Measurements from ENCODE around the gene ABCG1. TPM values are rescaled to one million over a fixed set of nuclear protein-coding genes. Genes with fewer than 3 reads are reported as not detected.

Gene ABCG1
- total RNA-seq, 1 donor from 2014 or later, result 1.9 TPM

DNA sequence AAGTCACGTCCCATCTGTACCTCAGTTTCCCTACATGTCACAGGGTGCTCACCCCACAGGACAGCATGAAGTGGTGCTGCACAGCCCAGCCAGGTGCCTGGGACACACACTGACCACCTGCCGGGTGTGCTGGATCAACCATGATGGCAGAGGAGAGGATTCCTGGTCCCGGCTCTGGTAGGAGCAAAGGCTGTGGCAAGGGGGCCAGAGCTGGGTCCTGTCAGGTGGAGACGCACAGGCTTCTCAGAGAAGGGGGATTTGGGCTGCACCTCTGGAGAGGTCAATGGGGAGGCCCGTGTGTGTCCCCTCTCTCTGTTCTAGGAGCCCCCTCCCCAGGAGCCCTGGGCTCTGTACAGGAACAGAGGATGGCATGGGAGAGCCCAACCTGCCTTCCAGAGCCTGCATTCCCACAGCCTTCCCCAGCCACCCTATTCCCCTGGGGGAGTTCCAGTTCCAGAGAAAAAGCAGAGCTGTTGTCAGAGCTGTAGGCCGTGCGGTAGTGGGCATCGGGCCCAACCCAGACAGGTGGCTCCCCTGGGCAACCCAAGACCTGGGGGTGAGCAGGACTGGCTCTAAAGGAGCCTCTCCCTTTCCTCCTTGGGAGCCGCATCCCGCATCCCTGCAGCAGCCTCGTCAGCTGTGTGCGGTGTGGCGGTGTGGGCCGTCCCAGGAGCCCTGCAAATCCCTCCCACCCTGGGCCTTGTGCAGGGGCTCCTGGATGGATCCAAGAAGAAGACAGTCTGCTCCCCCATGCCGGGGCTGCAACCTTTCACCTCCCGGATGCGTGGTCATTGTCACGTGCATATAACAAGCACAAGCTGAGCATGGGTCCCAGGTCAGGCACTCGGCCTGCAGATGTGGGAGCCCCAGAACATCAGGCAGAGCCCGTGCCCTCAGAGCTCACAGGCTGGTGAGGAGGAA is 99.1 kb downstream of the ABCG1 start:
- H3K27me3 Mint-ChIP-seq (ENCODE audit: insufficient read depth, low read depth), result peaks cover 6% of the 10 kb centered on the region
- Histone ChIP-seq H3K9ac (no peak overlapping the region), H3K27ac (no peak overlapping the region), H3K4me3 (no peak overlapping the region), H2AFZ (replicated peaks) (no peak overlapping the region), H3K4me2 (no peak overlapping the region), H3K36me3 (no peaks in the 10 kb centered on the region), H3F3A (ENCODE audit: low read depth) (peaks cover 15% of the 10 kb centered on the region), H3K4me1 (peaks cover 39% of the 10 kb centered on the region), H3K27me3 (no peaks in the 10 kb centered on the region), H3K9me3 (ENCODE audit: low read depth) (no peaks in the 10 kb centered on the region), H4K20me1 (ENCODE audit: low read depth) (no peaks in the 10 kb centered on the region), H3K79me2 (ENCODE audit: low read depth) (no peaks in the 10 kb centered on the region)
- peaks cover 34% of the 10 kb centered on the region for H3K4me1 Mint-ChIP-seq
- no peak for DNase-seq (ENCODE audit: low spot score)
- no peaks in the 10 kb centered on the region for H3K9me3 Mint-ChIP-seq
- H3K4me3 Mint-ChIP-seq, result no peak overlapping the region
- H3K36me3 Mint-ChIP-seq, result no peaks in the 10 kb centered on the region
- no peak overlapping the region for H3K27ac Mint-ChIP-seq
- TF ChIP-seq EZH2phosphoT487 (IDR thresholded peaks at IDR 0.05) (no peak), EZH2 (IDR thresholded peaks at IDR 0.05) (no peak)
- TF ChIP-seq, protein P1, sequence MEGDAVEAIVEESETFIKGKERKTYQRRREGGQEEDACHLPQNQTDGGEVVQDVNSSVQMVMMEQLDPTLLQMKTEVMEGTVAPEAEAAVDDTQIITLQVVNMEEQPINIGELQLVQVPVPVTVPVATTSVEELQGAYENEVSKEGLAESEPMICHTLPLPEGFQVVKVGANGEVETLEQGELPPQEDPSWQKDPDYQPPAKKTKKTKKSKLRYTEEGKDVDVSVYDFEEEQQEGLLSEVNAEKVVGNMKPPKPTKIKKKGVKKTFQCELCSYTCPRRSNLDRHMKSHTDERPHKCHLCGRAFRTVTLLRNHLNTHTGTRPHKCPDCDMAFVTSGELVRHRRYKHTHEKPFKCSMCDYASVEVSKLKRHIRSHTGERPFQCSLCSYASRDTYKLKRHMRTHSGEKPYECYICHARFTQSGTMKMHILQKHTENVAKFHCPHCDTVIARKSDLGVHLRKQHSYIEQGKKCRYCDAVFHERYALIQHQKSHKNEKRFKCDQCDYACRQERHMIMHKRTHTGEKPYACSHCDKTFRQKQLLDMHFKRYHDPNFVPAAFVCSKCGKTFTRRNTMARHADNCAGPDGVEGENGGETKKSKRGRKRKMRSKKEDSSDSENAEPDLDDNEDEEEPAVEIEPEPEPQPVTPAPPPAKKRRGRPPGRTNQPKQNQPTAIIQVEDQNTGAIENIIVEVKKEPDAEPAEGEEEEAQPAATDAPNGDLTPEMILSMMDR (IDR thresholded peaks at IDR 0.05), result no peak

DNA sequence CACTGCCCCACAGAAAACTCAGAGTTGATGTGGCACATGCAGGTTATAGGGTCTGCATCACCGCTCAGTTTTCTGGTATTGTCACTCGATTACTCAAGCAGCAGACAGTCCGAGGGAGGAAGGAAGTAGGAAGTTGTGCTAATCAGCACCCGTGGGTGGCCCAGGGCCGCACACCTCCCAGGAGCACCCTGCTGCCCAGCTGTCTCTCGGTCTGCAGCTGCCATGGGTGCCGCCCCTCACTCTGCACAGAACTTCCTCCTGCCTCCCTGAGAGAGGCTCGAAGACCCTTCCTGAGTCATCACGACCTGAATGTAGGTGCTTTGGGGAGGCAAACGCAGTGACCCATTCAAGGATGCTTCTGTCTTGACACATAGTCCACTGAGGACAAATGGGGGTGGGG is 100.4 kb downstream of the ABCG1 start:
- H3K79me2 ChIP-seq (ENCODE audit: low read depth), result no peaks in the 10 kb centered on the region
- no peak overlapping the region for H3K4me3 ChIP-seq
- no peak overlapping the region for H3K9ac ChIP-seq
- H3K9me3 ChIP-seq (ENCODE audit: low read depth), result no peaks in the 10 kb centered on the region
- H3K27me3 Mint-ChIP-seq (ENCODE audit: insufficient read depth, low read depth), result peaks cover 7% of the 10 kb centered on the region
- H4K20me1 ChIP-seq (ENCODE audit: low read depth), result no peaks in the 10 kb centered on the region
- no peak for DNase-seq (ENCODE audit: low spot score)
- H3K27me3 ChIP-seq, result no peaks in the 10 kb centered on the region
- H3K36me3 Mint-ChIP-seq, result no peaks in the 10 kb centered on the region
- no peak overlapping the region for H3K4me2 ChIP-seq
- H3K4me3 Mint-ChIP-seq, result no peak overlapping the region
- H3K36me3 ChIP-seq, result no peaks in the 10 kb centered on the region
- peaks cover 22% of the 10 kb centered on the region for H3K4me1 Mint-ChIP-seq
- H3K27ac ChIP-seq, result no peak overlapping the region
- peaks cover 28% of the 10 kb centered on the region for H3K4me1 ChIP-seq
- peaks cover 15% of the 10 kb centered on the region for H3F3A ChIP-seq (ENCODE audit: low read depth)
- no peak overlapping the region for H3K27ac Mint-ChIP-seq
- TF ChIP-seq EZH2 (IDR thresholded peaks at IDR 0.05) (no peak), EZH2phosphoT487 (IDR thresholded peaks at IDR 0.05) (no peak)
- TF ChIP-seq, protein P1 (IDR thresholded peaks at IDR 0.05), result no peak
- H3K9me3 Mint-ChIP-seq, result no peaks in the 10 kb centered on the region
- no peak overlapping the region for H2AFZ ChIP-seq (replicated peaks)

DNA sequence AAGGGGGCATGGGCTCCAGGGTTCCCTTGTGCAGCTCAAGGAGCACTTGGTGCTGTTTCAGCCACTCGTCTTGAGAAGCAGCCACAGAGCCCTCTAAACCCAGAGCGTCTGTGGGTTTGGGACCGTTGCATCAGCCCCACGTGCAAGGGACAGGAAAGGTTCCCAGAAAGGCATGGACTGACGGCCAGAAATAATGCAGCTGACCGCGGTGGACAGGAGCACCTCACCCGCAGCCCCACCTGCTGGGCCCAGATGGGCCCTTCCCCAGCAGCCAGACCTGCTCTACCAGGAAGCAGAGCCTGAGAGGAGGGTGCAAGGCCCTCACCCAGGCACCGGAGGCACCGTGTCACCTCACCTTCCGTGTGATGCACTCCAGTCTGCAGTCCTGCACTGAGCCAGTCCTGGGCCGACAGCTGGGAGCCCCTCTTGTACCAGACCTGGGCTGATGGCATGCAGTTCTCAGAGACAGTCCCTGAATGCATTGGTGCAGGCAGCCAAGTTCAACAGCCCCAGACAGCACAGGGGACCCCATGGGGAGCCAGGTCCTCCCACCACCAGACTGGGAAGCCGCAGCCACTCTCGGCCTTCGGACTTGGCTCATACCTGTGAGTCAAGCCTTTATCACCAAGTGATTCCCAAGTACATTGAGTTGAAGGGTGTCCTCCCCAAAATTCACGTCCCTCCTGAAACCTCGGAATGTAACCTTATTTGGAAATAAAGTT is 101.1 kb downstream of the ABCG1 start:
- no peaks in the 10 kb centered on the region for H4K20me1 ChIP-seq (ENCODE audit: low read depth)
- Mint-ChIP-seq H3K9me3 (no peaks in the 10 kb centered on the region), H3K4me3 (no peak overlapping the region), H3K36me3 (no peaks in the 10 kb centered on the region), H3K4me1 (peaks cover 18% of the 10 kb centered on the region), H3K27ac (no peak overlapping the region), H3K27me3 (ENCODE audit: insufficient read depth, low read depth) (peaks cover 7% of the 10 kb centered on the region)
- H3K79me2 ChIP-seq (ENCODE audit: low read depth), result no peaks in the 10 kb centered on the region
- peaks cover 10% of the 10 kb centered on the region for H3F3A ChIP-seq (ENCODE audit: low read depth)
- TF ChIP-seq, protein P1 (IDR thresholded peaks at IDR 0.05), result no peak
- no peak for TF ChIP-seq EZH2phosphoT487 (IDR thresholded peaks at IDR 0.05)
- TF ChIP-seq EZH2 (IDR thresholded peaks at IDR 0.05), result no peak
- H3K4me3 ChIP-seq, result no peak overlapping the region
- DNase-seq (ENCODE audit: low spot score), result no peak
- no peak overlapping the region for H3K4me2 ChIP-seq
- no peaks in the 10 kb centered on the region for H3K9me3 ChIP-seq (ENCODE audit: low read depth)
- H3K27me3 ChIP-seq, result no peaks in the 10 kb centered on the region
- no peak overlapping the region for H2AFZ ChIP-seq (replicated peaks)
- no peak overlapping the region for H3K9ac ChIP-seq
- no peaks in the 10 kb centered on the region for H3K36me3 ChIP-seq
- no peak overlapping the region for H3K27ac ChIP-seq
- peaks cover 22% of the 10 kb centered on the region for H3K4me1 ChIP-seq
